ENCODE results near the gene COPA.
"Not testable (repeated sequence)": the region's sequence is repeated elsewhere in the genome, so short reads cannot be mapped to it uniquely, and the experiment has no call there.

COPA gene

GRCh38 chr1:160325252-160325651 is 17.8 kb downstream of the COPA start:
- DNase-seq = no peak

- DNase-seq = no peak
Measured at GRCh38 chr1:160322831-160323230, 20.2 kb downstream of the COPA start.

DNA sequence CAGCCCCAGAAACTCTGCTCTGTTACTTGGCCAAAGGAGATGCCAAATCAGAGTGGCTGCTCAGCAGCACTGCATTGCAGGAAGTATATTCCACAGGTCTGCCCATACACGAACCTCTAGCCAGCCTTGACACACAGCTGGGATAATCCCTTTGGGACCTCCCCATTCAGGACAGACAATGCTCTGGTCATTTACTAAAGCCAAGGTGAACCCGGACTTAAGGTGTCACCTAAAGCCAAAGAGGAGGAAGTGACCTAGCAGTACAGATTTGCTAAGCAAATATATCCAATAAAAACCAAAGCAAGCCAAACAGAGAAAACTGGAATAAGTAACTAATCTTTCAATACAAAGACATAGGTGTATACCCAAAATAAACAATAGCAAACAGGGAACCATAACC is 27.7 kb downstream of the COPA start:
- DNase-seq = no peak

DNA sequence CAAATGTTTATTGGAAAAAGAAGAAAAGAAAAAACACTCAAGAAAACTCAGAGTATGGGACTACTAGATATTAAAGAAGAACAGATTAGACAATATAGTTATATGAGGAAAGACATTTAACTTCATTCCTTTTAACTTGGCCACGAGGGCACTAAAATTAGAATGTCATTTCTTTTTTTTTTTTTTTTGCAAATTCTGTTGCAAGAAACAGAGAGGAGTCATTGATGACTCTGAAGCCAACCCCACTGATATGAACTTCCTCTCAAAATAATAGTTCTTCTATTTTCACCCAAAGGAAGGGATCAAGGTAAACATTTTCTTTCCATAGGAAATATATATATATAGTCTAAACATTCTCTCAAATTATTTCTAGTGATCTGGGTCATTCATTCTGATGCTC is 33.5 kb downstream of the COPA start:
- DNase-seq = no peak

- DNase-seq = no peak
Measured at GRCh38 chr1:160309185-160309557, 33.9 kb downstream of the COPA start.

GRCh38 chr1:160308451-160309184 is 34.4 kb downstream of the COPA start:
- DNase-seq = no peak

DNA sequence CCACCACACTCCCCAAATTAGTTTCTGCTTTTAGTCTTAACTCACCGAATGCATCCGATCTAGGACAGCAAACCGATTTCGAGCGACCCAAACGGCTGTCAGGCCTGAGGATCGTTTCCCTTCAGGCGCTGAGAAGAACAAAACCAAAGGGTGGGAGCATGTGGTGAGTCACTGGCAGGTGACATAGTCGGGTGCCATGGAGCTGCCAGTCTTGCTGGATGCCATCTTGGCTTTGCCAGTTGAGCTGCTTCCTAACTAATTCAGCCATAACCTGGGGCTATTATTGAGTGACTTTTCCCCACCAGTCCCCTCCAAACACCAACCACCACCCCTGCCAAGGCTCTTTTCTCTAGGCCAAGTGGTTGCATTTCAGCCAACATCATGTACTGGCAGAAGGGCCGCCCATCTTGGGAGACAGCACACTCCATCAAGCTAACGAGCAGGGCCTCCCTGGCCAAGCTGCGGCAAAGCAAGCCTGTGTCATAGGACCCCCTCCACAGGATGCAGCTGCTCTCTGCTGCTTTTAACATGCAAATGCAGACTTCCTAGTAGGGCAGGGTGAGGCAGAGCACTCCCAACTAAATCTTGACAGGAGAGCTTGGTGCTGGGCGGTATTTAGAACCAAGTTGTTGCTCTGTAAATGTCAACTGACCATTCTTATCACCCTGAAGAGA is 35.8 kb downstream of the COPA start:
- no peak for DNase-seq

GRCh38 chr1:160300173-160300572 is 42.9 kb downstream of the COPA start:
- DNase-seq = no peak

- no peak for DNase-seq
Measured at GRCh38 chr1:160296036-160296435, 47.0 kb downstream of the COPA start.

DNA sequence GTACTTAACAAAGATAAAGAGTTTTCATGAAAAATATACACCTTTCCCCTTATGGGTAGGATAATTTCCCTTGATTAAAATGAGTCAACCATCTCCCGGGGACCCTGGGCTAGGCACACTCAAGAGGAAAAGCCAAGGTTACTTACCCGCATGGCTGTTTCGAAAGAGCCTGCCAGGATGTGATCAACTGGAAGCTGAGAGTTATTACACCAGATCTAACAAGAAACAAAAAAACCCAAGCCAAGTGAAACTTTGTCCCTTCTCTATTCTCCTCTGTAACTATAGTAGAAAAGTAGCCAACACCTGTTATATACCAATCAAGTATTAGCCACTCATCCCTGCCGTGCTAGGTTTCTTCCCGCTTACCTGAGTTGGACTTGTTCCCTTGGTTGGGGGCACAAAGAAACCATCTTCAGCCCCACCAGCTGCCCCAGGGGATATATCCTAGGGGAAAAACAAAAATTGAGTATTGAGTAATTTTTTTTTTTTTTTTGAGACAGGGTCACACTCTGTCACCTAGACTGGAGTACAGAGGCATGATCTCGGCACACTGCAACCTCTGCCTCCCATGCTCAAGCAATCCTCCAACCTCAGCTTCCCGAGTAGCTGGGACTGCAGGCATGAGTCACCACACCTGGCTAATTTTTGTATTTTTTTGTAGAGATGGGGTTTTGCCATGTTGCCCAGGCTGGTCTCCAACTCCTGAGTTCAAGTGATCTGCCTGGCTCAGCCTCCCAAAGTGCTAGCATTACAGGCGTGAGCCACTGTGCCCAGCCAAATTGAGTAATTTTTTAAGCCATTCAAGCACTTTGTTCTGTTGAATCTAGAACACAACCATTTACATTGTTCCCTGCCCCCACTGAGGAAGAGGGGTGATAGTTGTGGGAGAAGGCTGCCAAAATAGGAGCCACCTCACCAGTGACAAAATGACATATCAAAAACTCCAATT is 49.8 kb downstream of the COPA start:
- no peak for DNase-seq

DNA sequence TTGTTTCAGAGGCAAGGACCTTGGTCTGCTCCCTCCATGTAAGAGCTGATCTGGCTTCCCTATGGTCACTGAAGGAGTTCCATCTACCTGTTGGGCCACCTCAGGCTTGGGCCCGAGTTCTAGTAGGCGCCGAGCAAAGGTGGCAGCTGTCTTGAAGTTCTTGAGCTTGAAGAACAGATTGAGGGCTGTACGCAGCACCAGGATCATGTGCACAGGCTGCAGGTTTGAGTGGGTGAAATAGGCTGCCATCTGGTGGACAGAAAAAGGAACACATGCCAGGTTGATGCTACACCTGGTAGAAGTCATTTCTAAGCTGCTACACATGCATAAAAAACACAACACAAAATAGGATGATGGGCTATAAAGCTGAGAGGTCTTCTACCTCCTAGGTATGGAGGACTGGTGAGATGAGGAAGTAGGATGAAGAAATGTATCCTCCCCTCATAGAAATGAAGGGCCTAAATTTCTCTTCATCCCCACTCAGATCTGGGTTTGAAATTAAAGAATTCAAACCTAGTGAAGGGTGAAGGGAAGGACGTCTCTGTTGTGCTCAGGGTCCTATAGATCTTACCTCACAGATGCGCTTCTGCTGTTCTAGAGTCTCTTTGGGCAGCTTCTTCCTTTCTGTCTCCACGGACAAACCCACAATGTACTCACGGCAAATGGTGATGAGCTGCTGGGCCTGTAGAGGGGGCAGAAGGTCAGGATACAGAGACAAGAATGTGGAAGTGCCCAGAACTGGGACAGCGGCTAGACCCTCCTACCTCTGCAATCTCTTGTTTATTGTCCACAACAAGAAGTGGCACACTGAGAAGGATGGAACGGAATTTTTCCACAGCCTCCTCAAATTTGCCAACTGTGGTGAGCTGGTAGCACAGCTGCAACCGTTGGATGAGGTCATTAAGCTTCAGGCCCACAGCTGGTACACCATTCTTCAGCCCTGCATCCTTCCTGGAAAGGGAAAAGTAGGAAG is 51.5 kb downstream of the COPA start:
- peak; percentile 82 for DNase-seq

GRCh38 chr1:160287769-160288168 is 55.3 kb downstream of the COPA start:
- not testable (repeated sequence) for DNase-seq

GRCh38 chr1:160285506-160285905 is 57.5 kb downstream of the COPA start:
- DNase-seq = no peak

- DNase-seq = peak; percentile 98
Measured at GRCh38 chr1:160284782-160285344, 58.2 kb downstream of the COPA start, which contains the start of gene PEX19. PEX19 (minus strand) TSS chr1:160285133; CDS start chr1:160285124, 9 bp downstream.

DNA sequence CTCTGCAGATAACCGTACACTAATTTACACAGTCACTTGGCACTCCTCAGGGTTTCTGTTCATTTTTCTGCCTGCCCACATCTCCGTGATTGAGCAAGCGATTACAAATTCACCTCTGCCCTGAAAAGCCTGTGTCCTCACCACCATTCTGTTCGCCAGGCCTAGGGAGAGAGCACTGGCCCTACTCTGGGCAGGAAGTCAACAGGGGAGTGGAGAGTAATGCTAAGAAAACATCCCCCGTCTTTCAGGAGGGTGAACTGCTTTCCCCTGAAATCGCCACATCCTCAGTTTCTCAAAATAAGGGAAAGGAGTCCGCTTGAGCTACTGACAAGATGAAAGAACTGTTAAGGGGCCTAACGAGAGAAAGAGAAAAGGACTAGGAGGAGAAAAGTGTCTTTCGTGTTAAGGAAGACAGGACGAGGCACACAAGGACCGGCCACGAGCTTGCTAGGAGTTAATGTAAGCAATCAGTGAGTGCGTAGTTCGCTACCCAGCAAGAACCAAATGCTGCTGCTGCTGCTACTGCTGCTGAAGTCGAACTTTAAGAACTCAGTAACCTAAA is 58.7 kb downstream of the COPA start:
- DNase-seq = no peak

DNA sequence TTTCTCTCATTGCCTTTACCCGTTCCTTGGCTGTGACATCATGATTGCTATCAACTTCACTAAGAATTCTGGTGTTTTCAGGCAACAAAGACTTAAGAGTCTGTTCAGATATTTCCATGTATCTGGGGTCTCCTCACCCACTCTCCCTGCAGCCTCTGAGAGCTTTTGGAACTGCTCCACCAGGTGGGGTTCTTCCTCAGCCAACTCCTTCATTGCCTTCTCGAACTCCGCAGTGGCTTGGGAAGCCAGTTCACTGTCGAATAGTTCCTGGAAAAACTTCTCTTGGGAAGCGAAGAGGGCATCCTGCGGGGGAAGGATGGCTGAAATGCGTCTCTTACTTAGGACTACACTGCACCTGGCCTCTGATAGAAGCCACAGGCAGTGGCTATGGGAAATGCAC is 60.2 kb downstream of the COPA start:
- DNase-seq = no peak

DNA sequence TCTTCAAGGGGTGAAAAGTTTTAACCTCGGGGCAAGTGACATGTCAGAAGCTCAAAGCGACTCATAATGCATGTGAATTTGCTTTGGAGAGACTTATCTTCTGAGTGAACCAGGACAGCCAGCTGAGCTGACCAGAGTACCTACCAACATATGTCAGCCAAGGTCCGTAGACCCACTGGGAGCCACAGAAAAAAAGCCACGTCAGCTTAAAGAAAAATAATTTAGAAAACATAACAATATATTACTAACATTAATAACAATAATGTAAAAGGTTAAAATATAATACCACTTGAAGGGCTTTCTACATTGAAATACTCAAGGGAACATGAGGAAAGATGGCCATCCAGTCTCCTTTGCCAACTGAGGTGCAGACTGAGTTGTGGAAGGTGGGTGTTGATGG is 65.1 kb downstream of the COPA start:
- no peak for DNase-seq

DNA sequence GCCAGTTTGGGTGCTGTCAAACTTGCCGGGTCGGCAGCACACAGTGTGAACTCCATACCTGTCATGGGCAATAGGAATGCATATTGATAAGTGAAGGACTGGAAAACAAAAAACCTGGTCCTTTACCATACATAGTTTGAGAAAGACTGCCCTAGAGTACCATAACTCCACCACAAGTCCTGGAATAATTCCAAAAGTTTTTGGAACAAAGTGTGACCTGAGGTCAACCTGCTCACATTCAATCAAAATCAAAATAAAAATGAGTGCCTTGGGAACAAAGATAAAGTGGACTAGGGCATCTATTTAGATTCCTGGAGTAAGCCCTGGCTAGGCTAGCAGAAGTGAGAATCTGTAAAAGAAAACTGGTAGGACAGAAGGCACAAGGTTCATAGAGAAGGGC is 65.7 kb downstream of the COPA start:
- no peak for DNase-seq

DNA sequence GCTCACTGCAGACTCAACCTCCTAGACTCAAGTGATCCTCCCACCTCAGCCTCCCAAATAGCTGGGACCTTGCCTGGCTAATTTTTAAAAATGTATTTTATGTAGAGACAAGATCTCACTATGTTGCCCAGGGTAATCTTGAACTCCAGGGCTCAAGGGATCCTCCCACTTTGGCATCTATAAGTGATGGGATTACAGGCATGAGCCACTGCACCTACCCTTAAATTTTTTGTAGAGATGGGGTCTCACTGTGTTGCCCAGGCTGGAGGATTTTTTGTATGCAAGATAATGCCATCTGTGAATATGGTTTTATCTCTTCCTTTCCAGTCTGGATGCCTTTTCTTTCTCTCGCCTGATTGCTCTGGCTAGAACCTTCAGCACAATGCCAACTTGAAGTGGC is 72.0 kb downstream of the COPA start:
- DNase-seq = no peak

DNA sequence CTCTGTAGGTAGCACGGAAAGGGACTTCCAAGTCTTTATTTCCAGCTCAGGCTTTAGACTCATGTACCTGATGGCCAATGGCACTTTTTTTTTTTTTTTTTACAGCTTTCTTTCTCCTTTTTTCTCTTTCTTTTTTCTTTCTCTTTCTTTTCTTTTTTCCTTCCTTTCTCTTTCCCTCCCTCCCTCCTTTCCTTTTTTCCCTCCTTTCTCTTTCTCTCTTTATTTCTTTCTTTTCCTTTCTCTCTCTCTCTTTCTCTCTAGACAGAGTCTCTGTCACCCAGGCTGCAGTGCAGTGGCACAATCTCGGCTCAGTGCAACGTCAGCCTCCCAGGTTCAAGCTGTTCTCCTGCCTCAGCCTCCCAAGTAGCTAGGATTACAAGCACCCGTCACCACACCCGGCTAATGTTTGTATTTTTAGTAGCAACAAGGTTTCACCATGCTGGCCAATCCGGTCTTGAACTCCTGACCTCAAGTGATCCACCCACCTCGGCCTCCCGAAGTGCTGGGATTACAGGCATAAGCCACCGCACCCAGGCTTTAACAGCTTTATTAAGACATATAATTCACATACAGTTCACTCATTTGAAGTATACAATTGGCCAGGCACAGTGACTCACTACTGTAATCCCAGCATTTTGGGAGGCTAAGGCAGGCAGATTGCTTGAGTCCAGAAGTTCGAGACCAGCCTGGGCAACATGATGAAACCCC is 75.6 kb downstream of the COPA start:
- no peak for DNase-seq

DNA sequence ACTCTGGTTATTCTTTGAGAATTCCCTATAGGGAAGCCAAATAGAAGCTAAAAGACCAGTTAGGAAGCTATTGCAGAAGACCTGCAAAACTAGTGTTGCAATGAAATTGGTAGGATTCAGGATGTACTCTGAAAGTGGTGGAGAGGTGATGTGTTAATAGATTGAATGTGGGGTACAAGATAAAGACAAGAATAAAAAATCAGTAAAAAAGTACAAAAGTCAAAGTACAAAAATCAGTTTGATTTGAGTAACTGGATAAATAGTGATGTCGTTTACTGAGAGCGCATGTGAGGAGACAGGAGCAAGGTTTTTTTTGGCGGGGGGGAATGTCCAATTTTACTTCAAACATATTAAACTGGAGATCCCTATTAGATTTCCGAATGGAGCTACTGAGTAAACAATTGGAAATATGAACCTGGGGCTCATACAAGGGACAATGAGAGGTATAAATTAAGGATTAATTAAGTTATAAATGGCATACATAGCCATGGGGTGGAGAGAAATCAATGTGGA is 78.2 kb downstream of the COPA start:
- DNase-seq = no peak

Measured in activated effector memory CD4-positive, alpha-beta T cell treated with anti-CD3 and anti-CD28 coated beads, Interleukin-2, amount 50 U/mL, for 16 hours (primary cell).